Measurements from ENCODE around the gene LGI4.

Gene LGI4

DNA sequence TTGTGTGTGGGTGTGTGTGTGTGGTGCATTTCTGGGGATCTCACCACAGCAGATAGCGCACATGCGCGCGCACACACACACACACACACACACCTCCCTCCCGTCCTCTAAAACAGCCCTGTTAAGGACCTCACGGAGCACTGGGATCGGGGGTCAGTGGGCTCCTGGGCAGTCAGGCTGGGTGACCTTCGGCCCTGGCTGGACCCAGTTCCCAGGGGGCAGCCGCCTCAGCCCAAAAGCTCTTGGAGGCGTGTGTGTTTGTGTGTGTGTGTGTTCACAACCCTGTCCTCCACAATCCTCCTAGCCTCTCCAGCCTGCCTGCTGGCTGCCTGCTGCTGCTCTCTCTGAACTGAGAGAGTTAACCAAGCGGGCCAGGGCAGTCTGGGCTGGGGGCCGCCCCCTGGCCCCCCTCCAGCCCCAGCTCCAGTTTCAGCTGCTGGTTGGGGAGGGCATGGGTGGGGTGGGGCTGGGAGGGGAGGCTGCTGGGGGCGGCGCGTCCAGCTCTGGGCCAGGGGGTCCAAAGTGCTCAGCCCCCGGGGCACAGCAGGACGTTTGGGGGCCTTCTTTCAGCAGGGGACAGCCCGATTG, 3.5 kb upstream of the LGI4 start, which contains the start of gene FXYD1:
FXYD1 (plus strand) TSS at position 520 of the 588 bp plus-strand sequence. CDS start 1,256 bp downstream, outside the sequence.
- TF ChIP-seq SIN3A (IDR thresholded peaks at IDR 0.05; ENCODE audit: borderline replicate concordance, insufficient read depth, low read length) (no peak), POLR2AphosphoS5 (IDR thresholded peaks at IDR 0.05; ENCODE audit: low read depth, low read length) (no peak)

DNA sequence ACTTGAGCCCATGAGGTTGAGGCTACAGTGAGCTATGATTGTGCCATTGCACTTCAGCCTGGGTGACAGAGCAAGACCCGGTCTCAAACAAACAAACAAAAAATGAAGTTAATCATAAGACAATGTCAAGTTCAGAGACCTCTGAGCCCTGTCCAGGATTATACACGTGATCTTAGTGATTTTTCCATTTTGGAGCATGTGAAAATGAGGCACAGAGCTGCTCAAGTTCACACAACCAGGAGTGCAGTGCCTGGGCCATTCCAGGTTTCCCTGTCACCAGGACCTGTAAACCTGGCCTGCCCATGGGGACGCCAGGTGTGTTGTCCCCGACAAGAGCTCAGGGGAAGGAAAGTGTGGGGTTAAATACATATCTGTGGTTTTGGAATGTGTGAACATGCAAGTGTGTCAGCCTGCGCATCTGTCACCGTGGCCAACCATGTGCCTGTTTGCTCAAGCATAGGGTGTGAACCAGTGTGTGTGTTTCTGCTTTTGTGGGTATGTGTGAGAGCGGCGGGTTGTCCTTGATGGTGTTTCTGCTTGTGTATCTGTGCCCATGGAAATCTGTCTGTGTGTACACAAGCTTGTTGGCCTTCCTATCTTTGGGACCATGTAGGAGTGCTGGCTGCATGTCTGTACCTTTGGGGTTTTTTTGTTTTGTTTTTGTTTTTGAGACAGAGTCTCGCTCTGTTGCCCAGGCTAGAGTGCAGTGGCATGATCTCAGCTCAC, 2.3 kb upstream of the LGI4 start:
- no peak for TF ChIP-seq SIN3A (IDR thresholded peaks at IDR 0.05; ENCODE audit: borderline replicate concordance, insufficient read depth, low read length)
- no peak for TF ChIP-seq POLR2AphosphoS5 (IDR thresholded peaks at IDR 0.05; ENCODE audit: low read depth, low read length)

DNA sequence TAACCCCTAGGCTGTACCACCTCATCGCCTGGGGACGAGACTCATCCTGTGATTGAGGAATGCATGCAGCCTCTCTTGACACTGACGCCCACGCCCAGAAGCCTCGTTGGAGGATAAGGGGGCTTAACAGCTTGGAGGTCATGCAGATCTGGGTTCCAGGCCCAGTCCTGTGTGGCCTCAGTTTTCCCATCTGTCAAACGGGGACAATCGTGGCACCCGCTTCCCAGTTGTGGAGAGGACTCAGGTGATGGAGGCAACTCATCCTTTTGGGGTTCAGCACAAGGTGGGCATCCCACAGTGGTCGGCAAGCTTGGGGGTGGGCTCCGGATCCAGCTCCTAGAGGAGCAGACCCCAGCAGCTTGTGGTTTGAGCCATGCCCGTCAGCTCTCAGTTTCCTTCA, 1.4 kb upstream of the LGI4 start:
- TF ChIP-seq POLR2AphosphoS5 (IDR thresholded peaks at IDR 0.05; ENCODE audit: low read depth, low read length), result no peak
- no peak for TF ChIP-seq TAF1 (IDR thresholded peaks at IDR 0.05; ENCODE audit: borderline replicate concordance, insufficient read depth, low read length)
- TF ChIP-seq, protein P1, sequence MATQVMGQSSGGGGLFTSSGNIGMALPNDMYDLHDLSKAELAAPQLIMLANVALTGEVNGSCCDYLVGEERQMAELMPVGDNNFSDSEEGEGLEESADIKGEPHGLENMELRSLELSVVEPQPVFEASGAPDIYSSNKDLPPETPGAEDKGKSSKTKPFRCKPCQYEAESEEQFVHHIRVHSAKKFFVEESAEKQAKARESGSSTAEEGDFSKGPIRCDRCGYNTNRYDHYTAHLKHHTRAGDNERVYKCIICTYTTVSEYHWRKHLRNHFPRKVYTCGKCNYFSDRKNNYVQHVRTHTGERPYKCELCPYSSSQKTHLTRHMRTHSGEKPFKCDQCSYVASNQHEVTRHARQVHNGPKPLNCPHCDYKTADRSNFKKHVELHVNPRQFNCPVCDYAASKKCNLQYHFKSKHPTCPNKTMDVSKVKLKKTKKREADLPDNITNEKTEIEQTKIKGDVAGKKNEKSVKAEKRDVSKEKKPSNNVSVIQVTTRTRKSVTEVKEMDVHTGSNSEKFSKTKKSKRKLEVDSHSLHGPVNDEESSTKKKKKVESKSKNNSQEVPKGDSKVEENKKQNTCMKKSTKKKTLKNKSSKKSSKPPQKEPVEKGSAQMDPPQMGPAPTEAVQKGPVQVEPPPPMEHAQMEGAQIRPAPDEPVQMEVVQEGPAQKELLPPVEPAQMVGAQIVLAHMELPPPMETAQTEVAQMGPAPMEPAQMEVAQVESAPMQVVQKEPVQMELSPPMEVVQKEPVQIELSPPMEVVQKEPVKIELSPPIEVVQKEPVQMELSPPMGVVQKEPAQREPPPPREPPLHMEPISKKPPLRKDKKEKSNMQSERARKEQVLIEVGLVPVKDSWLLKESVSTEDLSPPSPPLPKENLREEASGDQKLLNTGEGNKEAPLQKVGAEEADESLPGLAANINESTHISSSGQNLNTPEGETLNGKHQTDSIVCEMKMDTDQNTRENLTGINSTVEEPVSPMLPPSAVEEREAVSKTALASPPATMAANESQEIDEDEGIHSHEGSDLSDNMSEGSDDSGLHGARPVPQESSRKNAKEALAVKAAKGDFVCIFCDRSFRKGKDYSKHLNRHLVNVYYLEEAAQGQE (IDR thresholded peaks at IDR 0.05; ENCODE audit: insufficient read depth in 1 of 2, low read depth in 2 of 2, low read length in 2 of 2), result no peak
- no peak for TF ChIP-seq SIN3A (IDR thresholded peaks at IDR 0.05; ENCODE audit: borderline replicate concordance, insufficient read depth, low read length)
- no peak for TF ChIP-seq FOXP2 (optimal IDR thresholded peaks at IDR 0.05; ENCODE audit: borderline replicate concordance, extremely low read depth, extremely low read length, insufficient read depth)

- TF ChIP-seq POLR2AphosphoS5 (IDR thresholded peaks at IDR 0.05; ENCODE audit: low read depth, low read length) (no peak), FOXP2 (optimal IDR thresholded peaks at IDR 0.05; ENCODE audit: borderline replicate concordance, extremely low read depth, extremely low read length, insufficient read depth) (peak; percentile 33), TAF1 (IDR thresholded peaks at IDR 0.05; ENCODE audit: borderline replicate concordance, insufficient read depth, low read length) (no peak), SIN3A (IDR thresholded peaks at IDR 0.05; ENCODE audit: borderline replicate concordance, insufficient read depth, low read length) (no peak)
- TF ChIP-seq, protein P1 (IDR thresholded peaks at IDR 0.05; ENCODE audit: insufficient read depth in 1 of 2, low read depth in 2 of 2, low read length in 2 of 2), result 0 out of 4 replicates have a peak, but pooled peaks of 1 of the 2 experiments have one; percentile 51
Observed at GRCh38 chr19:35135389-35135909, 590 bp upstream of the LGI4 start.

GRCh38 chr19:35133826-35134225, 1.0 kb downstream of the LGI4 start:
- TF ChIP-seq SIN3A (IDR thresholded peaks at IDR 0.05; ENCODE audit: borderline replicate concordance, insufficient read depth, low read length), result no peak

DNA sequence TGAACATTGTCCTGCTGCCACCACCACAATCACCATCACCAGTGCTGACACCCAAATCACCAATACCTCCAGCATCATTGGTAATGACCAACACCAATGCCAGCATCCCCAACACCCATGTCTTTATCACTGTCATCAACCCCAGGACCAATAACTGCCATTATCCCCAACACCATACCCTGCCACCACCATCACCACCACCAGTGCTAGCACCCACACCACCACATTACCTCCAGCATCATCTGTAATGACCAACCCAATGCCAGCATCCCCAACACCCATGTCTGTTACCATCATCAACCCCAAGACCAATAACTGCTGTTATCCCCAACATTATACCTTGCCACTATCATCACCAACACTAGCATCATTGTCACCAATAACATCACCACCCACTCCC, 2.6 kb downstream of the LGI4 start:
- no peak for TF ChIP-seq FOXP2 (optimal IDR thresholded peaks at IDR 0.05; ENCODE audit: borderline replicate concordance, extremely low read depth, extremely low read length, insufficient read depth)
- no peak for TF ChIP-seq SIN3A (IDR thresholded peaks at IDR 0.05; ENCODE audit: borderline replicate concordance, insufficient read depth, low read length)
- no peak for TF ChIP-seq POLR2AphosphoS5 (IDR thresholded peaks at IDR 0.05; ENCODE audit: low read depth, low read length)
- no peak for TF ChIP-seq TAF1 (IDR thresholded peaks at IDR 0.05; ENCODE audit: borderline replicate concordance, insufficient read depth, low read length)
- TF ChIP-seq, protein P1 (IDR thresholded peaks at IDR 0.05; ENCODE audit: insufficient read depth in 1 of 2, low read depth in 2 of 2, low read length in 2 of 2), result no peak
